ENCODE data around the gene MSH2. TPM values are rescaled to one million over a fixed set of nuclear protein-coding genes. Genes with fewer than 3 reads are reported as not detected.

Gene MSH2
- total RNA-seq, 4 donors from 2014 or later, result 5.2 to 11.2 (median 7.0) TPM

GRCh38 chr2:47485177-47485576, 82.2 kb downstream of the MSH2 start:
- TF ChIP-seq CTCF (IDR thresholded peaks at IDR 0.05), result no peak
- no peak for DNase-seq (ENCODE audit: low spot score)
- no peak for ATAC-seq (ENCODE audit: low FRiP score)

- no peak for DNase-seq (ENCODE audit: low spot score)
- ATAC-seq (ENCODE audit: low FRiP score), result no peak
- TF ChIP-seq CTCF (IDR thresholded peaks at IDR 0.05), result no peak
Measured at GRCh38 chr2:47485751-47486300, 82.9 kb downstream of the MSH2 start.

- no peak for DNase-seq (ENCODE audit: low spot score)
- peak; percentile 50 for ATAC-seq (ENCODE audit: low FRiP score)
- no peak for TF ChIP-seq CTCF (IDR thresholded peaks at IDR 0.05)
Measured at GRCh38 chr2:47486841-47487497, 84.0 kb downstream of the MSH2 start.

GRCh38 chr2:47487498-47487875, 84.5 kb downstream of the MSH2 start:
- DNase-seq (ENCODE audit: low spot score) (no peak), ATAC-seq (ENCODE audit: low FRiP score) (no peak)
- TF ChIP-seq CTCF (IDR thresholded peaks at IDR 0.05), result no peak

GRCh38 chr2:47488870-47489584, 86.1 kb downstream of the MSH2 start:
- no peak for TF ChIP-seq CTCF (IDR thresholded peaks at IDR 0.05)
- ATAC-seq (ENCODE audit: low FRiP score) (no peak), DNase-seq (ENCODE audit: low spot score) (no peak)

- no peak for ATAC-seq (ENCODE audit: low FRiP score)
- no peak for TF ChIP-seq CTCF (IDR thresholded peaks at IDR 0.05)
Measured at GRCh38 chr2:47490406-47490805, 87.5 kb downstream of the MSH2 start.

More at GRCh38 chr2:47490406-47490805, 87.5 kb downstream of the MSH2 start:
- no peak for DNase-seq (ENCODE audit: low spot score)

Data from omental fat pad (tissue), 4 donors.